Activated CD4-positive, alpha-beta memory T cell treated with anti-CD3 and anti-CD28 coated beads for 36 hours (primary cell): ENCODE data around the gene SLC9C1. TPM values are rescaled to one million over a fixed set of nuclear protein-coding genes. Genes with fewer than 3 reads are reported as not detected.

Source experiments
- CTCF ChIA-PET: fragments of 350-600 bp; sonication (Branson Sonifier 250); formaldehyde crosslinking; loops from one replicate; lab custom pipeline; 2021; ENCODE audit warnings: antibody characterized with exemption, inconsistent platforms; lab: Charles Lee
- POLR2A ChIA-PET: fragments of 350-600 bp; sonication (Branson Sonifier 250); formaldehyde crosslinking; loops from one replicate; lab custom pipeline; 2021; ENCODE audit warnings: antibody characterized with exemption; lab: Charles Lee
- DNase-seq: peaks from one replicate; pipeline ENCODE4 v3.0.0-alpha.2; 2020
- H3K27ac Mint-ChIP-seq: one replicate; pipeline ENCODE4 v1.8.0; 2021; ENCODE audit warnings: mixed read lengths
- H3K27me3 Mint-ChIP-seq: one replicate; pipeline ENCODE4 v1.8.0; 2021; ENCODE audit warnings: mixed read lengths
- H3K36me3 Mint-ChIP-seq: one replicate; pipeline ENCODE4 v1.8.0; 2021; ENCODE audit warnings: mixed read lengths
- H3K4me1 Mint-ChIP-seq: one replicate; pipeline ENCODE4 v1.8.0; 2021; ENCODE audit warnings: low read depth, mixed read lengths
- H3K4me3 Mint-ChIP-seq: one replicate; pipeline ENCODE4 v1.8.0; 2021; ENCODE audit warnings: mild to moderate bottlenecking, mixed read lengths
- H3K9me3 Mint-ChIP-seq: one replicate; pipeline ENCODE4 v1.8.0; 2021; ENCODE audit warnings: mixed read lengths
- intact Hi-C: fragments of 100-400 bp; cut with micrococcal nuclease; formaldehyde crosslinking; loops from one replicate; pipeline ENCODE4 v1.15.1; 2023
- total RNA-seq, 2 experiments: library from RNA; stranded (reverse); gene quantifications; one replicate each; pipeline ENCODE4 v1.2.3, GENCODE V29; 2021

The SLC9C1 gene
- total RNA-seq, 2 experiments from 2014 or later, result not detected

GRCh38 chr3:112260563-112260962 is 33.5 kb downstream of the SLC9C1 start:
- intact Hi-C loops, result no loop called here
- Mint-ChIP-seq H3K27ac (no peak overlapping the region), H3K27me3 (no peaks in the 10 kb centered on the region), H3K4me3 (no peak overlapping the region), H3K9me3 (no peaks in the 10 kb centered on the region), H3K4me1 (peaks cover 3% of the 10 kb centered on the region), H3K36me3 (no peaks in the 10 kb centered on the region)
- no peak for DNase-seq
- ChIA-PET POLR2A (no interaction called here), CTCF (no interaction called here)

- POLR2A ChIA-PET, result no interaction called here
- Mint-ChIP-seq H3K4me3 (no peak overlapping the region), H3K27me3 (peaks cover 4% of the 10 kb centered on the region), H3K9me3 (peaks cover 5% of the 10 kb centered on the region), H3K4me1 (no peaks in the 10 kb centered on the region), H3K27ac (no peak overlapping the region), H3K36me3 (peaks cover 2% of the 10 kb centered on the region)
- CTCF ChIA-PET, result no interaction called here
- intact Hi-C loops, result no loop called here
- no peak for DNase-seq
These were observed 40.6 kb downstream of the SLC9C1 start for GRCh38 chr3:112253301-112253971.

GRCh38 chr3:112247900-112248299 is 46.1 kb downstream of the SLC9C1 start:
- Mint-ChIP-seq H3K4me3 (no peak overlapping the region), H3K27ac (no peak overlapping the region), H3K27me3 (peaks cover 4% of the 10 kb centered on the region), H3K4me1 (no peaks in the 10 kb centered on the region), H3K36me3 (peaks cover 2% of the 10 kb centered on the region), H3K9me3 (no peaks in the 10 kb centered on the region)
- intact Hi-C loops, result no loop called here
- ChIA-PET CTCF (interaction anchor here (1.0 to 1.1 kb wide), 2 partner anchors 41 to 136 kb away, joined by 3 read pairs; no protein-coding TSS in a partner anchor), POLR2A (no interaction called here)
- no peak for DNase-seq

GRCh38 chr3:112247350-112247749 is 46.7 kb downstream of the SLC9C1 start:
- Mint-ChIP-seq H3K36me3 (peaks cover 2% of the 10 kb centered on the region), H3K27me3 (peaks cover 4% of the 10 kb centered on the region), H3K9me3 (no peaks in the 10 kb centered on the region), H3K4me3 (no peak overlapping the region), H3K4me1 (no peaks in the 10 kb centered on the region), H3K27ac (no peak overlapping the region)
- DNase-seq, result no peak
- POLR2A ChIA-PET, result no interaction called here
- intact Hi-C loops, result no loop called here
- CTCF ChIA-PET, result interaction anchor here (1.0 to 1.1 kb wide), 3 partner anchors 40 to 136 kb away, joined by 3 read pairs; partner anchors contain the start of gene SLC9C1

GRCh38 chr3:112233083-112233482 is 60.9 kb downstream of the SLC9C1 start:
- Mint-ChIP-seq H3K9me3 (peaks cover 3% of the 10 kb centered on the region), H3K4me1 (peaks cover 10% of the 10 kb centered on the region), H3K27me3 (peaks cover 2% of the 10 kb centered on the region), H3K4me3 (no peak overlapping the region), H3K27ac (no peak overlapping the region), H3K36me3 (no peaks in the 10 kb centered on the region)
- CTCF ChIA-PET, result no interaction called here
- intact Hi-C loops, result no loop called here
- DNase-seq, result no peak
- POLR2A ChIA-PET, result no interaction called here

DNA sequence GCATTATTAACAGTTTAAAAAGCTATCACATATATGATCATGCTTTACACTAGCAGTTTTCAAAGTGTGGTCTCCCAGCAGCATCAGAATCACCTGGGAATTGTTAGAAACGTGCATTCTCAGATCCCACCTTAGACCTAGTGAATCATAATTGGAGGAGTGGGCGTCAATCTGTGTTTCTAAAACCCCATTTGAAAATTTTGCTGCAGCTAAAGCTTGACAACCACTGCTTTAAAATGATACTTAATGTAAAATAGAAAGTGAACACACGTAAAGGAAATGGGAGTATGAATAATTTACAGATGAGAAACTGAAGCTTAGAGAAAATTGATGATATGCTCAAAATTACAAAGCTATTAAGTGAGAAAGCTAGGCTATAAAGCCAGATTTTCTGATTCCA is 62.3 kb downstream of the SLC9C1 start:
- DNase-seq, result no peak

GRCh38 chr3:112230033-112230432 is 64.0 kb downstream of the SLC9C1 start:
- peaks cover 2% of the 10 kb centered on the region for H3K36me3 Mint-ChIP-seq
- H3K4me1 Mint-ChIP-seq, result peaks cover 10% of the 10 kb centered on the region
- peaks cover 4% of the 10 kb centered on the region for H3K27me3 Mint-ChIP-seq
- peaks cover 21% of the 10 kb centered on the region for H3K9me3 Mint-ChIP-seq
- POLR2A ChIA-PET, result no interaction called here
- H3K4me3 Mint-ChIP-seq, result no peak overlapping the region
- no peak for DNase-seq
- intact Hi-C loops, result no loop called here
- CTCF ChIA-PET, result interaction anchor here (0.5 to 1.1 kb wide), 2 partner anchors 89 to 119 kb away, joined by 3 read pairs; no protein-coding TSS in a partner anchor
- no peak overlapping the region for H3K27ac Mint-ChIP-seq

More for the DNA sequence above, 62.3 kb downstream of the SLC9C1 start:
- POLR2A ChIA-PET, result interaction anchor here (0.9 kb wide), 1 partner anchor 743 kb away, joined by 3 read pairs; the partner anchor contains the start of gene CD200R1
- Mint-ChIP-seq H3K27ac (no peak overlapping the region), H3K4me1 (peaks cover 10% of the 10 kb centered on the region), H3K36me3 (no peaks in the 10 kb centered on the region), H3K27me3 (peaks cover 2% of the 10 kb centered on the region), H3K4me3 (no peak overlapping the region), H3K9me3 (peaks cover 6% of the 10 kb centered on the region)
- CTCF ChIA-PET, result interaction anchor here (1.0 kb wide), 1 partner anchor 264 kb away, joined by 3 read pairs; no protein-coding TSS in a partner anchor
- intact Hi-C loops, result loop anchor here (1.0 kb wide), 1 partner anchor 88 kb away; no protein-coding TSS in a partner anchor

DNA sequence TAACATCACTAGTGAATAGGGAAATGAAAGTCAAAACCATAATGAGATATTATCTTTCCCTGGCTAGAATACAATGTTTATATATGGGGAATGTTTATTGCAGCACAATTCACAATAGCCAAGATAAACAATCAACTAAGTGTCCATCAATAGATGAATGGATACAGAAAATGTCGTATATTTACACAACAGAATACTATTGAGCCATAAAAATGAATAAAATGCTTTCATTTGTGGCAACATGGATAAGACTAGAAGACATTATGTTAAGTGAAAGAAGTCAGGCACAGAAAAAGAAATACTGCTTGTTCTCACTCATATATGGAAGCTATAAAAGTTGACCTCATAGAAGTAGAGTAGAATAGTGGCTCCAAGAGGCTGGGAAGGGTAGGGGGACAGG is 65.2 kb downstream of the SLC9C1 start:
- Mint-ChIP-seq H3K36me3 (peaks cover 7% of the 10 kb centered on the region), H3K27ac (no peak overlapping the region), H3K4me3 (no peak overlapping the region), H3K4me1 (peaks cover 10% of the 10 kb centered on the region), H3K9me3 (peaks cover 30% of the 10 kb centered on the region), H3K27me3 (peaks cover 4% of the 10 kb centered on the region)
- intact Hi-C loops, result no loop called here
- ChIA-PET POLR2A (no interaction called here), CTCF (no interaction called here)
- DNase-seq, result no peak

- H3K4me3 Mint-ChIP-seq, result no peak overlapping the region
- ChIA-PET CTCF (interaction anchor here (1.3 kb wide), 1 partner anchor 89 kb away, joined by 3 read pairs; no protein-coding TSS in a partner anchor), POLR2A (no interaction called here)
- intact Hi-C loops, result no loop called here
- DNase-seq, result no peak
- H3K27ac Mint-ChIP-seq, result no peak overlapping the region
- H3K4me1 Mint-ChIP-seq, result no peaks in the 10 kb centered on the region
- peaks cover 3% of the 10 kb centered on the region for H3K36me3 Mint-ChIP-seq
- peaks cover 5% of the 10 kb centered on the region for H3K27me3 Mint-ChIP-seq
- peaks cover 7% of the 10 kb centered on the region for H3K9me3 Mint-ChIP-seq
These were observed 93.7 kb downstream of the SLC9C1 start for GRCh38 chr3:112200317-112200666.

DNA sequence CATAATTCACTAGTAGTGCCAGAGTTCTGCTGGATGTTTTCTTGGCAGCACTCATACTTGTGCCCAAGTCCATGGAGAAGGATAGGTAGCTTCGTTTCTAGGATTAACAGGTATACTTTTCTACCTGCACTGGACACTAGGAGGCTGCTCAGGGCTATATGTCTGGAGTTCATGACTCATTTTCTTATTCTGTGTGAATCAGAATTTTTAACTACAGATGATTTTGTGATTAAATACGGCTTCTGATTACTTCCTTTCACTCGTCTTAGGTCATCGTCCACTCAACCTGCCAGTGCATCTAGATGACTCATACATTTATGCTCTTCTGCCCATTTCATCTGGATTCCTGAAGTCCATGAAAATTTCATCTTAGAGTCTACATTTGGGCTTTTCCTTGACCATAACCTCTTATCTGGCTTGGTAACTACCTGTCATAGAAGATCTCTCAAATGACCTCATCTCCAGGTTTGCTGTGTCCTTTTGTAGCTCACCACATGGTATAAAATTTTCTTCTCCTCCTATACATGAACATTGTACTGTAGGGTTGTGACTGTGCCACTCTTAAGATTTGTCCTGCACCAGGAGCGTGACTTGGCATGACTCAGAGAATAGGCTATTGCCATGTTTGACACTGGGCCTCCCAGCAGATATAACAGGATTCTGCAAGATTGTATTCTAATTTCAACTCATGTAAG is 94.2 kb downstream of the SLC9C1 start:
- Mint-ChIP-seq H3K9me3 (peaks cover 9% of the 10 kb centered on the region), H3K4me1 (no peaks in the 10 kb centered on the region), H3K36me3 (peaks cover 3% of the 10 kb centered on the region), H3K27me3 (peaks cover 5% of the 10 kb centered on the region), H3K27ac (no peak overlapping the region), H3K4me3 (no peak overlapping the region)
- no peak for DNase-seq
- ChIA-PET CTCF (interaction anchor here (0.6 to 1.3 kb wide), 2 partner anchors 88 to 89 kb away, joined by 3 read pairs; no protein-coding TSS in a partner anchor), POLR2A (no interaction called here)
- intact Hi-C loops, result no loop called here

DNA sequence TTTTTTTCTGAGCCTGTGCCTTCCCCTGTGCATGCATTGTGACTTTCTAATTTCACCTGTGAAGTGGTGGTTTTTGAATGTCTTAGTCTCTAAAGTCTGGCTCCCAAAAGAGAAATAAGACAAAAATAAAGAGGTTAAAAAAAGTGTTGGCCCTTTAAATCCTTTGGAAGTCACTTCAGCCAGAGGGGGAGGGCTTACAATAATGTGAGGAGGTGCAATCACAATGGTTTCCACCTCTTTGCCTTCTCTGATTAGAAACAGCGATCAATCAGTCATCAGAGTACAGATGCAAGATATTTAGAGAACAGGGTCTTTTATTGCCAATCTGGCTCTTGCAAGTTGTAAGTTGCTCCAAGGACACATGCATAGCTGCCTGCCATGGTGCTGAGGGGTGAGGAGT is 96.9 kb downstream of the SLC9C1 start:
- DNase-seq, result no peak
- H3K4me1 Mint-ChIP-seq, result no peaks in the 10 kb centered on the region
- H3K4me3 Mint-ChIP-seq, result no peak overlapping the region
- CTCF ChIA-PET, result no interaction called here
- intact Hi-C loops, result no loop called here
- POLR2A ChIA-PET, result no interaction called here
- H3K36me3 Mint-ChIP-seq, result peaks cover 10% of the 10 kb centered on the region
- H3K9me3 Mint-ChIP-seq, result peaks cover 25% of the 10 kb centered on the region
- no peak overlapping the region for H3K27ac Mint-ChIP-seq
- H3K27me3 Mint-ChIP-seq, result peaks cover 1% of the 10 kb centered on the region

- Mint-ChIP-seq H3K27me3 (peaks cover 8% of the 10 kb centered on the region), H3K36me3 (peaks cover 2% of the 10 kb centered on the region), H3K27ac (no peak overlapping the region), H3K4me3 (no peak overlapping the region), H3K9me3 (peaks cover 13% of the 10 kb centered on the region), H3K4me1 (no peaks in the 10 kb centered on the region)
- ChIA-PET CTCF (interaction anchor here (1.0 kb wide), 1 partner anchor 76 kb away, joined by 3 read pairs; no protein-coding TSS in a partner anchor), POLR2A (no interaction called here)
- intact Hi-C loops, result no loop called here
- no peak for DNase-seq
These were observed 106.7 kb downstream of the SLC9C1 start for GRCh38 chr3:112187300-112187699.
